ENCODE data around the gene MFGE8.

MFGE8 gene

GRCh38 chr15:88866295-88866881 lies 46.8 kb downstream of the MFGE8 start:
- no peak for DNase-seq

- no peak for DNase-seq
These were observed 47.6 kb downstream of the MFGE8 start for GRCh38 chr15:88865498-88866099.

- no peak for DNase-seq
These were observed 48.2 kb downstream of the MFGE8 start for GRCh38 chr15:88864861-88865497.

GRCh38 chr15:88863412-88863811 lies 49.8 kb downstream of the MFGE8 start:
- no peak for DNase-seq

- no peak for DNase-seq
These were observed 53.0 kb downstream of the MFGE8 start for GRCh38 chr15:88860212-88860611.

- no peak for DNase-seq
These were observed 53.6 kb downstream of the MFGE8 start for GRCh38 chr15:88859550-88859949.

- no peak for DNase-seq
These were observed 54.2 kb downstream of the MFGE8 start for GRCh38 chr15:88858934-88859333.

GRCh38 chr15:88852476-88852875 lies 60.7 kb downstream of the MFGE8 start:
- no peak for DNase-seq

- no peak for DNase-seq
These were observed 63.7 kb downstream of the MFGE8 start for GRCh38 chr15:88849376-88850072.
